GM06990 (cell line): ENCODE data around the gene CEP89.

Source experiments
- DNase-seq: peaks from one replicate; pipeline ENCODE4 v3.0.0-alpha.2; 2011; ENCODE audit not compliant: insufficient read length; ENCODE audit errors: extremely low read depth
- H3K27me3 ChIP-seq: replicated peaks from 2 replicates; pipeline ENCODE4 v1.6.0; 2011; ENCODE audit warnings: low read length; ENCODE audit not compliant: control insufficient read depth, insufficient read depth
- H3K36me3 ChIP-seq: 2 replicates; pipeline ENCODE4 v1.5.1; 2011; ENCODE audit warnings: low read length; ENCODE audit not compliant: control insufficient read depth, insufficient read depth
- H3K4me3 ChIP-seq: replicated peaks from 2 replicates; pipeline ENCODE4 v1.5.1; 2011; ENCODE audit warnings: low read depth, mild to moderate bottlenecking, control low read depth, low read length
- TF ChIP-seq, protein P1 (sequence below): IDR thresholded peaks from 2 replicates; pipeline ENCODE4 v1.5.1; 2011; ENCODE audit warnings: low read length, control low read depth, mild to moderate bottlenecking, inconsistent platforms; ENCODE audit not compliant: insufficient read depth, poor library complexity, severe bottlenecking

The CEP89 gene

DNA sequence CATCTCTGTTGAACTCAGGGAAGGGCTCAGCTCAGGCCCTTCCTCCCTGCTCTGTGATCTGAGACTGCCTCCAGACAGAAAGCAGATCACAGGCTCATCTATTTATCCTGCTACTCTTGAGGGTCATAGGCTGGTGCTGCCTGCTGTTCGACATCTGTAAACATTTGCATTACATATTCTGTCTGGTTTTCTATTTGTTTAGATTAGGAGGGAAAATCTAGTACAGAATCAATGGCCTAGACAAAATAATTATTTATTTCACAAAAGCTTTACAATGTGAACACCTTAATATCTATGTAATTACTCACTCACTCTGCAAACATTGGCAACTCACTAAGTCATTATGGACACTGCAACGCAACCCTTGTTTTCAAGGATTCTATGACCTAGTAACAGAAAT, 43.0 kb downstream of the CEP89 start:
- TF ChIP-seq, protein P1, sequence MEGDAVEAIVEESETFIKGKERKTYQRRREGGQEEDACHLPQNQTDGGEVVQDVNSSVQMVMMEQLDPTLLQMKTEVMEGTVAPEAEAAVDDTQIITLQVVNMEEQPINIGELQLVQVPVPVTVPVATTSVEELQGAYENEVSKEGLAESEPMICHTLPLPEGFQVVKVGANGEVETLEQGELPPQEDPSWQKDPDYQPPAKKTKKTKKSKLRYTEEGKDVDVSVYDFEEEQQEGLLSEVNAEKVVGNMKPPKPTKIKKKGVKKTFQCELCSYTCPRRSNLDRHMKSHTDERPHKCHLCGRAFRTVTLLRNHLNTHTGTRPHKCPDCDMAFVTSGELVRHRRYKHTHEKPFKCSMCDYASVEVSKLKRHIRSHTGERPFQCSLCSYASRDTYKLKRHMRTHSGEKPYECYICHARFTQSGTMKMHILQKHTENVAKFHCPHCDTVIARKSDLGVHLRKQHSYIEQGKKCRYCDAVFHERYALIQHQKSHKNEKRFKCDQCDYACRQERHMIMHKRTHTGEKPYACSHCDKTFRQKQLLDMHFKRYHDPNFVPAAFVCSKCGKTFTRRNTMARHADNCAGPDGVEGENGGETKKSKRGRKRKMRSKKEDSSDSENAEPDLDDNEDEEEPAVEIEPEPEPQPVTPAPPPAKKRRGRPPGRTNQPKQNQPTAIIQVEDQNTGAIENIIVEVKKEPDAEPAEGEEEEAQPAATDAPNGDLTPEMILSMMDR = no peak
- Histone ChIP-seq H3K36me3 (peaks cover 4% of the 10 kb centered on the region; the same call in 1 of the 2 replicates), H3K4me3 (no peak overlapping the region), H3K27me3 (no peaks in the 10 kb centered on the region)
- DNase-seq = no peak

DNA sequence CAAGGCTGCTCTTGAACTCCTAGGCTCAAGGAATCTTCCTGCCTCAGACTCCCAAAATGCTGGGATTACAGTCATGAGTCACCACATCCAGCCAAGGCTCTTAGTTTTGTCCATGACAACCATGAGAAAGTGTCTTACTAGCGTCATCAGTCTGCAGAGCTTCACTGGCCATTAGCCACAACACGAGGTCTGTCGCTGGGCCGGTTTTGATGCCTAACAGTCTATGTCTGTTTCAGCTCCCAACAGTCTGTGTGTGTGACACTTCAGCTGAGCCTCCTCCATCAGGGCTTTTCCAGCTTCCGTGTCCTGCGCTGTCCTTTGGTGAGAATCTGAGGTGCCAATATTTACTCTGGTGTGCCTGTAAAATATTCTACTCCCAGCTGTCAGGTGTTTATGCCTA, 47.6 kb downstream of the CEP89 start:
- no peak for DNase-seq
- TF ChIP-seq, protein P1 = no peak
- peaks cover 2% of the 10 kb centered on the region; the same call in 1 of the 2 replicates for H3K36me3 ChIP-seq
- H3K4me3 ChIP-seq = no peak overlapping the region
- no peaks in the 10 kb centered on the region for H3K27me3 ChIP-seq

DNA sequence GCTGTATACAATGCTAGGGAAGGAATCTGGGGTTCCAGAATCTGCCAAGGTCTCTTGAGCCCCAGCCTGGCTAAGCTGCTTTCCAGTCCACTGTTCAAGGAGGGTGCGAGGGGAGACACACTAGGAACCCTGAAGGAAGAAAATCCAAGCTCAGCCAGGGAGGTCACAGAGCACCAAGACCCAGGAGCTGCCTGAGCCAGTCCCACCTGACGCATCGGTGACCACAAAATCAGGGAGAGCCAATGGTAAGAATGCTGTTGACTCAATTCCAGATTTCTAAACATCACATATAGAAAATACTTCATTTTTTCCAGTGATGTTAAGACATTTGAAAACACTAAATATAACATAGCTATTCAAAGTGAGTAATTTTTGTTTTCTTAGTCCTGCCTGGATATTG, 50.1 kb downstream of the CEP89 start:
- TF ChIP-seq, protein P1 = no peak
- no peak for DNase-seq
- Histone ChIP-seq H3K4me3 (no peak overlapping the region), H3K36me3 (peaks cover 2% of the 10 kb centered on the region; the same call in 1 of the 2 replicates), H3K27me3 (no peaks in the 10 kb centered on the region)

DNA sequence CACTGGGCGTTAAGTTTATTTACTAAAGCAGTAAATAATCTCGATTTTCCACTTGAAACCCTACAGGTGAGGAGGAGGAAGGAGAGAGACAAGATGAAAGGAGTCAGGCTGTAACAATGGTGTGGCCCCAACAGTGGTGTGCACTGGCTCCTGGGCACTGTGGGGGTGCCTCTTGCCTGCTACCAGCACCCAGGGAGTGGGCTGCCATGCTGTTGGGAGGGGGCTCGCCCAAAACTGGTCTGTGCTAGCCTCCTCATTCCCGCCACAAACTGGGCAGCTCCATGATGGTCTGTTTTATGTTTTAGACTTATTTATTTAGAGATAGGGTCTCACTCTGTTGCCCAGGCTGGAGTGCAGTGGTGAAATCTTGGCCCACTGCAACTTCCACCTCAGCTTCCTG, 52.4 kb downstream of the CEP89 start:
- TF ChIP-seq, protein P1 = no peak
- Histone ChIP-seq H3K27me3 (no peaks in the 10 kb centered on the region), H3K36me3 (no peaks in the 10 kb centered on the region; the same call in 1 of the 2 replicates), H3K4me3 (no peak overlapping the region)
- no peak for DNase-seq

DNA sequence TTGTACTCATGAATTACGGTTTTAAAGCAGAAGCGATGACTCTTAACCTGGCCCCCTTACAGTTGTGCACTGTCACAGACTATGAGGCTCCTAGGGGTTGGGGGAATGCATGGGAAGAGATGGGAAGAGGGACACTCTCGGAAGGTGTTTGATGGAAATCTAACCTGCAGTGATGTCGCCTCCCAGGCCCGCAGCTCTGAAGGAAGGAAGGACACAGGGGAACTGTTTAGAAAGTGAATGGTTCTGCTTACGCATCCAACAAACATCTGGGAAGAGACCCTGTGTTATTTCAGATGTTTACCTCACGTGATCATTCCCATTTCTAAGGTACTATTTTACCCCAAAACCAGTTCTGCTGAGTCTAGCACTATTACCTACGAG, 54.2 kb downstream of the CEP89 start:
- DNase-seq = no peak
- TF ChIP-seq, protein P1 = no peak
- H3K27me3 ChIP-seq = no peaks in the 10 kb centered on the region

DNA sequence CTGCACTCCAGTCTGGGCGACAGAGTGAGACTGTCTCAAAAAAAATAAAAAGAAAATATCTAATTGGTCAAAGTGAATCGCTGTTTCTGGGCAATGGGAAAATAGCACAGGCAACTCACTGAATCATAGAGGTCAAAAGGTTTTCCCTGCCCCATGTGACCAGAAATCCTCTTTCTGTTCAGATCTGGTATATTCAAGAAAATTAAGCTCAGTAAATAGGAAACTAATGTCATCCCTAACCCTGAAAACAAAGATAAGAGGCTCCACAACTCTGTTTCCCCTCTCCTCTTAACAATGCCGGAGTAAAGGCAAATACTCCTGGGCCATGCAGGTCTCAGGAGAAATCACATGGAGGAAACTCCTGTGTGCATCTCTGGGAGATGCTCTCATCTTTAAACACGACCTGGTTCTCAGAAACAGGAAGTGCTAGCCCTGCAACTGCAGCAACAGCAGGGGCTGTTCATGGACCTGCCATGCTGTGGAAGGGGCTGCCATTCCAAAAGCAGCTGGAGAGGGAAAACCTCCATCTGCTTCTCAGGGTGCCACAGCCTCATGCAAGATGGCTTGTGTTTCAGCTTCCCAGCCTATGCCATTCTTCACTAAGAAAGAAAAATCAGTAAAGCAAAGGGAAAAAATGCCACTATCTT, 54.7 kb downstream of the CEP89 start:
- Histone ChIP-seq H3K27me3 (no peaks in the 10 kb centered on the region), H3K4me3 (no peak overlapping the region), H3K36me3 (no peaks in the 10 kb centered on the region)
- TF ChIP-seq, protein P1 = no peak
- DNase-seq = no peak

More for the DNA sequence above, 54.2 kb downstream of the CEP89 start:
- H3K4me3 ChIP-seq = no peak overlapping the region
- H3K36me3 ChIP-seq = no peaks in the 10 kb centered on the region
